GM13976 (cell line): ENCODE results near the gene MMEL1.
A peak's percentile ranks its signal among the peaks of the same experiment; 100 is the strongest.
"Not testable (repeated sequence)": the region's sequence is repeated elsewhere in the genome, so short reads cannot be mapped to it uniquely, and the experiment has no call there.

Experiments
- DNase-seq: peaks from one replicate; pipeline ENCODE4 v3.0.0; 2012; ENCODE audit warnings: low spot score
- in situ Hi-C: fragments of 300-500 bp; cut with MboI; formaldehyde crosslinking; loops from one replicate; pipeline ENCODE4 v1.12.0; 2022; ENCODE audit warnings: low sequenced_read_pairs, mixed read lengths, inconsistent platforms; ENCODE audit not compliant: unreplicated experiment
- TF ChIP-seq, protein P1 (sequence below): IDR thresholded peaks from 2 replicates; pipeline ENCODE4 v1.5.1; 2012; ENCODE audit warnings: borderline replicate concordance, mild to moderate bottlenecking; ENCODE audit not compliant: insufficient read depth; ENCODE audit errors: extremely low read depth, missing control alignments, control extremely low read depth

MMEL1 gene

DNA sequence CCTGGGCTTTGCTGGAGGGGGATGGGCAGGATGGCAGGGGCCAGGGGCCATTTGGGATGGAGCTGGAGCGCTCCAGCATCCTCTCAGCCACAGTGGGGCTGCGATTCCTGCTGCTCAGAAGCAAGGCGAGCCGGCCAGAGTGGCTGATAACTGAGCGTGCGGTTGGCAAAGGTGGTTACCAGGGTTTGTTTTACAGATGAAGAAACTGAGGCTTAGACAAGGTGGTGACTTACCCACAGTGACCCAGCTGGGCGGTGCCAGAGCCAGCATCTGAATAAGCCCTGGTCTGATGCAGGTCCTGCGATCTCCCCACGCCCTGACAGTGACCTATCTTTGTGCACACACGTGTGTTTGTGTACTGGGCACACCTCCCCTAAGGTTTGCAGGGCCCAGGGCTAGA, 52.1 kb downstream of the MMEL1 start:
- TF ChIP-seq, protein P1, sequence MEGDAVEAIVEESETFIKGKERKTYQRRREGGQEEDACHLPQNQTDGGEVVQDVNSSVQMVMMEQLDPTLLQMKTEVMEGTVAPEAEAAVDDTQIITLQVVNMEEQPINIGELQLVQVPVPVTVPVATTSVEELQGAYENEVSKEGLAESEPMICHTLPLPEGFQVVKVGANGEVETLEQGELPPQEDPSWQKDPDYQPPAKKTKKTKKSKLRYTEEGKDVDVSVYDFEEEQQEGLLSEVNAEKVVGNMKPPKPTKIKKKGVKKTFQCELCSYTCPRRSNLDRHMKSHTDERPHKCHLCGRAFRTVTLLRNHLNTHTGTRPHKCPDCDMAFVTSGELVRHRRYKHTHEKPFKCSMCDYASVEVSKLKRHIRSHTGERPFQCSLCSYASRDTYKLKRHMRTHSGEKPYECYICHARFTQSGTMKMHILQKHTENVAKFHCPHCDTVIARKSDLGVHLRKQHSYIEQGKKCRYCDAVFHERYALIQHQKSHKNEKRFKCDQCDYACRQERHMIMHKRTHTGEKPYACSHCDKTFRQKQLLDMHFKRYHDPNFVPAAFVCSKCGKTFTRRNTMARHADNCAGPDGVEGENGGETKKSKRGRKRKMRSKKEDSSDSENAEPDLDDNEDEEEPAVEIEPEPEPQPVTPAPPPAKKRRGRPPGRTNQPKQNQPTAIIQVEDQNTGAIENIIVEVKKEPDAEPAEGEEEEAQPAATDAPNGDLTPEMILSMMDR = no peak
- no peak for DNase-seq
- in situ Hi-C loops = no loop called here

DNA sequence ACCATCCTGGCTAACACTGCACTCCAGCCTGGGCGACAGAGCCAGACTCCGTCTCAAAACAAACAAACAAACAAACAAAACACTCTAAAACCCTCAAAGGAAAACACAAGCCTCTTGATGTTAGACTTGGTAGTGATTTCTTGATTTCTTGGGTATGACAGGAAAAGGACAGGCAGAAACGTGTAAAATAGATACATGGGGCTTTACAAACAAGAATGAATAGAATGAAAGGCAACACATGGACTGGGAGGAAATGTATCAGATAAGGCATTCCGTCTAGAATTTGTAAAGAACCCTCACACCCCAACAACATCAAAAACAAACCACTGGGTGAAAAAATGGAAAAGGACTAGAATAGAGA, 54.1 kb downstream of the MMEL1 start:
- TF ChIP-seq, protein P1 = no peak
- in situ Hi-C loops = no loop called here
- DNase-seq = no peak

DNA sequence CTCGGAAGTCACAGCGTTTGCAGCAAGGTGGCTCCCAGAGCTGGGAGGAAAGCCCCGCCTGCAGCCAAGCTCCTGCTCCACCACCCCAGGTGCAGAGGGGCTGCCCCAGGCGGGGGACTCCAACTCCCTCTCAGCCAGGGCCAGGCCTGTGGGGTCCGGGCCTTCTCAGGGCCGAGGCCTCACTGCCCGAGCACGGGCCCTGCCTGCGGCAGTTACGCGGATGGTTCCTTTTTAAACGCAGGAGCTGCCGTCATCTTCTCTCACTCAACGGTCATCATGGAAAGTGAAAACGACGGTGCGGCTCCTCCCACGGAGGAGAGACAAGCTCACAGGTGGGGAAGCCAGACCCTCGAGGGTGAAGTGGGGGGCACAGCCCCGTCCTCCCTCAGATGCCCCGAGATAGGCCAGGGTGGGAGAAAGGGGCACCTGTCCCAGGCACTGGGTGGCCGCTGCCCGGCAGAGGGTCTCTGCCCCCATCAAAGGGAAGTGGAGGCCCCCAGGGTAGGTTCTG, 55.2 kb downstream of the MMEL1 start:
- peak; percentile 61 for DNase-seq
- in situ Hi-C loops = not testable (repeated sequence)

DNA sequence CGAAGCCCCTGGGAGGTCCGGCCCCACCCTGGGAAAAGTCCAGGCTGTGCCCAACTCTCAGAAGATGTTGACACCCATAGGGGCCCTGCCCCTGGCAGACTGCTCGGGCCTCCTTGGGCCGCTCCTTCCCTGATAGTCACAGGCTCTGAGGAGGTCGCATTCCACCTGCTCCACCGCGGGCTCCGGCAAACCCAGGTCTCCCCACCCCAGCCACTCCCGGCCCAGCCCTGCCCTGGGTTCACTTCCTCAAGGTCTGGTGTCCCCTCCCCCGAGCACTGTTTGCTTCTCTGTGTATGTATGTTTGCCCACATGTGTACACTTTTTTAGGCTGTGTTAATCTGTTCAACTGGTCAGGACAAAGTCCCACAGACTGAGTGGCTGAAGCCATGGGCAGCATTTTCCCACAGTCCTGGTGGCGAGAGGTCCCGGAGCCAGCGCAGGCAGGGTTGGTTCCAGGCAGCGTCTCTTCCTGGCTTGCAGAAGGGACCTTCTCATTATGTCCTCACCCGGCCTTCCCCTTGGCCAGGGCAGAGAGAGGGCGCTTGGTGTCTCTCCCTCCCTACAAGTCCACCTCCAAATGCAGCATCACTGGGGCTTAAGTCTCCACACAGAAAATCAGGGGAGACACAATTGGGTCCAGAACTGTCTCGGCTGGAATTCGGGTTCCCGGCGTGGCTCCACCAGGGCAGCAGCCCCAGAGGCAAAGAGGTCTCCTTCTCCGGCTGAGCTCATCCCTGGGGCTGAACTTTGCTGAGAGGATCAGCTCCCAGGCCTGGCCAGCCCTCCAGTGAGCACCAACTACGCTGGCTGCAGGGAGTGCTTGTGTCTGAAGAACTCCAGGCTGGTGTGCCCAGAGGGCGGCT, 56.8 kb downstream of the MMEL1 start:
- in situ Hi-C loops = no loop called here
- TF ChIP-seq, protein P1 = no peak
- no peak for DNase-seq

DNA sequence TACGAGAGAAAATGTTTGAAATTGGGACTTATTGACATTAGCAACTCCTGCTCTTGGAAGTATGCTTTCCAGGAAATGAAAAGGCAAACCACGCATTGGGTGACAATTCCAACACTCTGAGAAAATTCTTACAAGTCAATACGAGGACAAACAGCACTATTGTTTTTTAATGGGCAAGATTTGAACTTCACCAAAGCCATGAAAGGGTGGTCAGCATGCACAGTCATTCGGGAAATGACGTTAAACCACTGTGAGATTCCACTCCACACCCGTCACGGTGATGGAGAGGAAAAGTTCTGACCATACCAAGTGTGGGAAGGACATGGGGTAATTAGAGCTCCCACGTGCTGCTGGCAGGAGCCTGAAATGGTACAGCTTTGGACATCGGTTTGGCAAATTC, 58.5 kb downstream of the MMEL1 start:
- TF ChIP-seq, protein P1 = no peak
- in situ Hi-C loops = no loop called here
- DNase-seq = no peak

DNA sequence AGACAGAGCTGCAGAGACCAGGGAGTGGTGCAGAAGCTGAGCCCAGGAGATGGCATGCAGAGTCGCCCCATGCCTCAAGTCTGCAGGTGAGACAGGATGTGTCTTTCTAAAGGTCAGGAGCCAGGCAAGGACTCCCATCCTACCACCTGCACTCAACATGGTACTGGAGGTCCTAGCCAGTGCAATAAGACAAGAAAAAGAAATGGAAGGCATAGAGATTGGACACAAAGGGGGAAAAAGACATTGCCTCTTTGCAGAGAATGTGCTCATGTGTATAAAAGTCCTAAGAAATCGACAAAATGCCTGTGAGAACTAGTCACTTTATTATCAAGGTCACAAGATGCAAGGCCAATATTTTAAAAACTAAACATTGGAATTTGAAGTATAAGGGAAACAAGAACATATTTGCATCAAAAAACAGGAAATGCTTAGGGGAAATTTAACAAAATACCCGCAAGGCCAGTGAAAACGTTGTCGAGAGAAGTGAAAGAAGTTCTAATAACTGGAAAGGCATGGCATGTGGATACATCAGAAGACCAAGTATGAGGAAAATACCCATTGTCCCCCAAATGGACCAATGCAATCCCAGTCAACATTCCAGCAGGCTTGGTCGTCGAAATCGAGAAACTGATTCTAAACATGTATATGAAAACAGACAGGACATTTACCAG, 59.4 kb downstream of the MMEL1 start:
- in situ Hi-C loops = no loop called here
- TF ChIP-seq, protein P1 = no peak
- no peak for DNase-seq

DNA sequence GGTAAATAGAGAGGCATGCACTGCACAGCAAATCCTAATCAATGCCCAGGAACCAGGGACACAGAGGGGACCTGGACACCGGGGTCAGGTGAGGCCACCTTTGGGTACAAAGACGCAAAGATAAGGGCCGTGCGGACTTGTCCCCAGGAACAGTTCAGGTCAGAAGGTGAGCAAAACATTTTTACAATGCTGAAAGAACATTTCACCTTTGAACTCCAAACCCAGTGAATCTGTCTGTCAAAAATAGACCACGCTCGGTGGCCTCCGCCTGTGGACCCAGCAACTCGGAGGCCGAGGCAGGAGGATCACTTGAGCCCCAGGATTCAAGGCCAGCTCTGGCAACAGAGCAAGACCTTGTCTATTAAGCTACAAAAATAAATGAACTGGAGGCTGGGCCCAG, 61.5 kb downstream of the MMEL1 start:
- DNase-seq = no peak
- TF ChIP-seq, protein P1 = no peak
- in situ Hi-C loops = no loop called here
